H1 (cell line): Measurements from ENCODE around the gene ANK2.

Experiments
- ATF3 ChIP-seq: IDR thresholded peaks from 2 replicates; pipeline ENCODE4 v1.6.1; 2011; ENCODE audit warnings: low read depth, mild to moderate bottlenecking, low read length; ENCODE audit not compliant: insufficient read depth
- CHD1 ChIP-seq: IDR thresholded peaks from 2 replicates; pipeline ENCODE4 v1.6.1; 2012; ENCODE audit warnings: low read depth, low read length, improper control_type of control experiment
- CTCF ChIP-seq, 3 experiments: IDR thresholded peaks; 1 replicate in 2 of 3; 2 replicates in 1 of 3; pipeline versions ENCODE4 v1.5.1 to v1.6.1; 2011; ENCODE audit warnings: low read length in 3 of 3, mild to moderate bottlenecking in 3 of 3, inconsistent platforms in 2 of 3, low read depth in 1 of 3, moderate library complexity in 1 of 3; ENCODE audit not compliant: insufficient read depth in 1 of 3; ENCODE audit errors: control extremely low read depth in 1 of 3
- EGR1 ChIP-seq: IDR thresholded peaks from 2 replicates; pipeline ENCODE4 v1.6.1; 2011; ENCODE audit warnings: low read depth, low read length, borderline replicate concordance
- EP300 ChIP-seq, 2 experiments: IDR thresholded peaks; 1 replicate in 1 of 2; 2 replicates in 1 of 2; pipeline ENCODE4 v1.6.1; 2011 to 2012; ENCODE audit warnings: low read depth in 2 of 2, low read length in 2 of 2, mild to moderate bottlenecking in 2 of 2, borderline replicate concordance in 1 of 2, inconsistent platforms in 1 of 2, moderate library complexity in 1 of 2
- FOSL1 ChIP-seq: IDR thresholded peaks from 2 replicates; pipeline ENCODE4 v1.6.1; 2011; ENCODE audit warnings: mild to moderate bottlenecking, low read depth, low read length, moderate library complexity; ENCODE audit not compliant: insufficient read depth
- POLR2AphosphoS5 ChIP-seq: IDR thresholded peaks from 2 replicates; pipeline ENCODE4 v1.6.1; 2011; ENCODE audit warnings: low read depth, low read length
- RBBP5 ChIP-seq: IDR thresholded peaks from 2 replicates; pipeline ENCODE4 v1.7.1; 2012; ENCODE audit warnings: low read depth, mild to moderate bottlenecking, inconsistent platforms, low read length, moderate library complexity, borderline replicate concordance
- RNF2 ChIP-seq: fragments of 200-900, 300-1000 bp; sonication (generic); IDR thresholded peaks from 2 replicates; pipeline ENCODE4 v1.7.1; 2016; ENCODE audit warnings: borderline replicate concordance, low read depth, mild to moderate bottlenecking, antibody characterized with exemption, low read length; ENCODE audit not compliant: poor library complexity, severe bottlenecking; ENCODE audit errors: missing control alignments
- SP2 ChIP-seq: IDR thresholded peaks from 2 replicates; pipeline ENCODE4 v1.6.1; 2012; ENCODE audit warnings: mild to moderate bottlenecking, low read length, inconsistent platforms
- YY1 ChIP-seq: IDR thresholded peaks from 2 replicates; pipeline ENCODE4 v1.6.1; 2011; ENCODE audit warnings: low read depth, mild to moderate bottlenecking, low read length

GRCh38 chr4:113116414-113117357, 67.2 kb downstream of the ANK2 start:
- no peak for TF ChIP-seq RBBP5
- TF ChIP-seq CTCF (IDR thresholded peaks at IDR 0.05; ENCODE audit: control extremely low read depth in 1 of 3, insufficient read depth in 1 of 3, low read depth in 1 of 3, low read length in 3 of 3): no peak
- no peak for TF ChIP-seq POLR2AphosphoS5
- TF ChIP-seq RNF2: no peak
- TF ChIP-seq YY1: no peak
- TF ChIP-seq CHD1: no peak
- TF ChIP-seq SP2: no peak
- TF ChIP-seq ATF3: no peak
- no peak for TF ChIP-seq EP300 (IDR thresholded peaks at IDR 0.05; ENCODE audit: borderline replicate concordance in 1 of 2, low read depth in 2 of 2, low read length in 2 of 2)
- TF ChIP-seq EGR1: no peak
- no peak for TF ChIP-seq FOSL1
